Measurements from ENCODE around the gene SRD5A1.

SRD5A1 gene

GRCh38 chr5:6632888-6633468 is at the start of gene SRD5A1, which contains the start of gene NSUN2:
Gene SRD5A1 (plus strand): TSS chr5:6633440. CDS start chr5:6633577, 137 bp downstream.
Gene NSUN2 (minus strand): TSS chr5:6633044. CDS start chr5:6632979, 65 bp downstream.
- peak; percentile 93 for DNase-seq (ENCODE audit: low spot score)

- no peak for DNase-seq (ENCODE audit: low spot score)
These were observed 49.1 kb upstream of the SRD5A1 start for GRCh38 chr5:6584101-6584645.

GRCh38 chr5:6584727-6585126 is 48.5 kb upstream of the SRD5A1 start:
- no peak for DNase-seq (ENCODE audit: low spot score)

- DNase-seq (ENCODE audit: low spot score), result peak; percentile 61
These were observed 48.1 kb upstream of the SRD5A1 start for GRCh38 chr5:6585168-6585567.

- no peak for DNase-seq (ENCODE audit: low spot score)
These were observed 47.1 kb upstream of the SRD5A1 start for GRCh38 chr5:6585939-6586646.

GRCh38 chr5:6586647-6587042 is 46.6 kb upstream of the SRD5A1 start:
- no peak for DNase-seq (ENCODE audit: low spot score)

- no peak for DNase-seq (ENCODE audit: low spot score)
These were observed 46.1 kb upstream of the SRD5A1 start for GRCh38 chr5:6587171-6587570.

GRCh38 chr5:6590581-6590980 is 42.7 kb upstream of the SRD5A1 start:
- DNase-seq (ENCODE audit: low spot score), result no peak

GRCh38 chr5:6591671-6592288 is 41.5 kb upstream of the SRD5A1 start:
- DNase-seq (ENCODE audit: low spot score), result no peak

GRCh38 chr5:6592601-6593000 is 40.6 kb upstream of the SRD5A1 start:
- no peak for DNase-seq (ENCODE audit: low spot score)

GRCh38 chr5:6593148-6594016 is 39.9 kb upstream of the SRD5A1 start:
- DNase-seq (ENCODE audit: low spot score), result no peak

GRCh38 chr5:6594066-6594465 is 39.2 kb upstream of the SRD5A1 start:
- DNase-seq (ENCODE audit: low spot score), result no peak

GRCh38 chr5:6595405-6595804 is 37.8 kb upstream of the SRD5A1 start:
- no peak for DNase-seq (ENCODE audit: low spot score)

GRCh38 chr5:6596388-6596787 is 36.9 kb upstream of the SRD5A1 start:
- DNase-seq (ENCODE audit: low spot score), result no peak

GRCh38 chr5:6597557-6597956 is 35.7 kb upstream of the SRD5A1 start:
- no peak for DNase-seq (ENCODE audit: low spot score)

GRCh38 chr5:6598351-6598900 is 34.8 kb upstream of the SRD5A1 start:
- DNase-seq (ENCODE audit: low spot score), result no peak

- no peak for DNase-seq (ENCODE audit: low spot score)
These were observed 33.5 kb upstream of the SRD5A1 start for GRCh38 chr5:6599739-6600138.

GRCh38 chr5:6601271-6601670 is 32.0 kb upstream of the SRD5A1 start:
- DNase-seq (ENCODE audit: low spot score), result no peak

- no peak for DNase-seq (ENCODE audit: low spot score)
These were observed 31.4 kb upstream of the SRD5A1 start for GRCh38 chr5:6601816-6602215.

GRCh38 chr5:6602441-6602840 is 30.8 kb upstream of the SRD5A1 start:
- no peak for DNase-seq (ENCODE audit: low spot score)

GRCh38 chr5:6603643-6604042 is 29.6 kb upstream of the SRD5A1 start:
- DNase-seq (ENCODE audit: low spot score), result no peak

- DNase-seq (ENCODE audit: low spot score), result no peak
These were observed 28.9 kb upstream of the SRD5A1 start for GRCh38 chr5:6604341-6604740.
